GM21528 (cell line): Measurements from ENCODE around the gene PRPF40A.

Experiments used
- ATAC-seq: cut with Tn5 transposase; IDR thresholded peaks from one replicate; pipeline ENCODE4 v1.9.1; 2021; ENCODE audit warnings: mild to moderate bottlenecking, moderate library complexity; ENCODE audit not compliant: unreplicated experiment, low FRiP score

The PRPF40A gene

GRCh38 chr2:152657043-152657442 lies 60.2 kb downstream of the PRPF40A start:
- peak; percentile 58 for ATAC-seq

GRCh38 chr2:152655880-152656279 lies 61.4 kb downstream of the PRPF40A start:
- ATAC-seq: no peak

- no peak for ATAC-seq
Measured at GRCh38 chr2:152651834-152652233, 65.4 kb downstream of the PRPF40A start.

GRCh38 chr2:152650768-152651371 lies 66.4 kb downstream of the PRPF40A start:
- no peak for ATAC-seq

GRCh38 chr2:152649997-152650396 lies 67.3 kb downstream of the PRPF40A start:
- ATAC-seq: no peak

GRCh38 chr2:152648336-152648735 lies 68.9 kb downstream of the PRPF40A start:
- no peak for ATAC-seq

- ATAC-seq: no peak
Measured at GRCh38 chr2:152647552-152647951, 69.7 kb downstream of the PRPF40A start.

- no peak for ATAC-seq
Measured at GRCh38 chr2:152646775-152647174, 70.5 kb downstream of the PRPF40A start.

- ATAC-seq: no peak
Measured at GRCh38 chr2:152646264-152646663, 71.0 kb downstream of the PRPF40A start.

- ATAC-seq: no peak
Measured at GRCh38 chr2:152644189-152644873, 72.9 kb downstream of the PRPF40A start.

- ATAC-seq: no peak
Measured at GRCh38 chr2:152638590-152638989, 78.7 kb downstream of the PRPF40A start.

GRCh38 chr2:152638056-152638455 lies 79.2 kb downstream of the PRPF40A start:
- ATAC-seq: no peak

- no peak for ATAC-seq
Measured at GRCh38 chr2:152637251-152637650, 80.0 kb downstream of the PRPF40A start.

GRCh38 chr2:152635635-152636298 lies 81.5 kb downstream of the PRPF40A start:
- ATAC-seq: peak; percentile 60

GRCh38 chr2:152632736-152633135 lies 84.5 kb downstream of the PRPF40A start:
- no peak for ATAC-seq

- no peak for ATAC-seq
Measured at GRCh38 chr2:152630466-152630865, 86.8 kb downstream of the PRPF40A start.

- no peak for ATAC-seq
Measured at GRCh38 chr2:152629202-152629601, 88.1 kb downstream of the PRPF40A start.

- no peak for ATAC-seq
Measured at GRCh38 chr2:152627351-152627957, 89.8 kb downstream of the PRPF40A start.

GRCh38 chr2:152626911-152627339 lies 90.3 kb downstream of the PRPF40A start:
- no peak for ATAC-seq

GRCh38 chr2:152624805-152625204 lies 92.5 kb downstream of the PRPF40A start:
- ATAC-seq: no peak

- ATAC-seq: no peak
Measured at GRCh38 chr2:152623775-152624174, 93.5 kb downstream of the PRPF40A start.
